Activated CD4-positive, alpha-beta T cell treated with anti-CD3 and anti-CD28 coated beads, Interleukin-2, amount 10 ng/mL, durations not matched to agents 24 days and 14 days (primary cell): ENCODE results near the gene ANK3. TPM values are rescaled to one million over a fixed set of nuclear protein-coding genes. Genes with fewer than 3 reads are reported as not detected.

Experiments
- DNase-seq: peaks from one replicate; pipeline ENCODE4 v3.0.0; 2022
- H3K27ac Mint-ChIP-seq: one replicate; pipeline ENCODE4 v1.8.0; 2022; ENCODE audit warnings: mild to moderate bottlenecking, mixed read lengths
- H3K27me3 Mint-ChIP-seq: one replicate; pipeline ENCODE4 v1.8.0; 2022; ENCODE audit warnings: mixed read lengths
- H3K36me3 Mint-ChIP-seq: one replicate; pipeline ENCODE4 v1.8.0; 2022; ENCODE audit warnings: low read depth, mild to moderate bottlenecking, mixed read lengths
- H3K4me1 Mint-ChIP-seq: one replicate; pipeline ENCODE4 v1.8.0; 2021; ENCODE audit warnings: mixed read lengths
- H3K4me3 Mint-ChIP-seq: one replicate; pipeline ENCODE4 v1.8.0; 2022; ENCODE audit warnings: mild to moderate bottlenecking, moderate library complexity, mixed read lengths
- H3K9me3 Mint-ChIP-seq: one replicate; pipeline ENCODE4 v1.8.0; 2021; ENCODE audit warnings: mixed read lengths
- intact Hi-C: fragments of 100-400 bp; cut with micrococcal nuclease; formaldehyde crosslinking; loops from one replicate; pipeline ENCODE4 v1.15.1; 2023
- total RNA-seq: library from RNA; stranded (reverse); gene quantifications from 2 replicates; pipeline ENCODE4 v1.2.3, GENCODE V29; 2022

Gene ANK3
- total RNA-seq, 1 donor from 2014 or later, result 23.5 TPM

DNA sequence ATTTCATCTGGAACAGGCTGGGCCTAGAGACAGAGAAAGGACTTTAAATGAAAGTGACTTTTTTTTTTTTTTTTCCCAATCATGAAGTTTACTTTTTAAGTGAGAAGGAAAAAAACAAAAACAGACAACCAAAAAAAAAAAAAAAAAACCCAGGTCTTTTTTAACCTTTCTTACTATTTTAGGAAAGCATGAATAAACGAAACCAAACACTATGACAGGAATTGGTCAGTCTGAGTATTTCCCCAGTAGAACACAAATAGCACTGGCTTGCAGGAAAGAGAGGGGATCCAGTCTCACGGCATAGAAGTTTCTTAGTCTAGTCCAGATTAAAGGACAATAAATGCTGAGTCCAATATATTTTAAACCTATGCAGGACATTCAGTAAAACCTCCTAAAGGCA, 302.8 kb downstream of the ANK3 start:
- peaks cover 2% of the 10 kb centered on the region for H3K4me1 Mint-ChIP-seq
- DNase-seq, result no peak
- intact Hi-C loops, result no loop called here
- H3K27me3 Mint-ChIP-seq, result no peaks in the 10 kb centered on the region
- no peak overlapping the region for H3K27ac Mint-ChIP-seq
- H3K4me3 Mint-ChIP-seq, result no peak overlapping the region
- no peaks in the 10 kb centered on the region for H3K9me3 Mint-ChIP-seq
- peaks cover 16% of the 10 kb centered on the region for H3K36me3 Mint-ChIP-seq

DNA sequence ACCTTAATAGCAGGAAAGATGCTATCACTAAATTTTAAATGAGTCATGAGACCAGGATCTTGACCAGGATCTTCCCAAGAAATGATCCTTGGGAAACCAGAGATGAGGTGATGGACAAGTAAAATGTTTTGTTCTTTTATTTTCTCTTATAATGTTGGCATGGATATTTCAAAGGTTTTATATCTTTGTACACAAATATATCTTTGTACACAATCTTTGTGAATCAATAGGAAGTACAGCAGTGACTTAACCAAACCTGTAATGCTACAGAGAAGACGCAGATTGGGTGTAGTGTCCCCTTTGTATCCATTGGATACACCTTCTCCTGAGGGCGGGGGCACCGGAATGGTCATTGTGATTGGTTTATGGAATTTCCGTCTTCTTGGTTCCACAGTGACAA, 303.3 kb downstream of the ANK3 start:
- Mint-ChIP-seq H3K36me3 (peaks cover 16% of the 10 kb centered on the region), H3K9me3 (no peaks in the 10 kb centered on the region), H3K4me3 (no peak overlapping the region), H3K27me3 (no peaks in the 10 kb centered on the region), H3K27ac (no peak overlapping the region), H3K4me1 (peaks cover 2% of the 10 kb centered on the region)
- intact Hi-C loops, result no loop called here
- no peak for DNase-seq

DNA sequence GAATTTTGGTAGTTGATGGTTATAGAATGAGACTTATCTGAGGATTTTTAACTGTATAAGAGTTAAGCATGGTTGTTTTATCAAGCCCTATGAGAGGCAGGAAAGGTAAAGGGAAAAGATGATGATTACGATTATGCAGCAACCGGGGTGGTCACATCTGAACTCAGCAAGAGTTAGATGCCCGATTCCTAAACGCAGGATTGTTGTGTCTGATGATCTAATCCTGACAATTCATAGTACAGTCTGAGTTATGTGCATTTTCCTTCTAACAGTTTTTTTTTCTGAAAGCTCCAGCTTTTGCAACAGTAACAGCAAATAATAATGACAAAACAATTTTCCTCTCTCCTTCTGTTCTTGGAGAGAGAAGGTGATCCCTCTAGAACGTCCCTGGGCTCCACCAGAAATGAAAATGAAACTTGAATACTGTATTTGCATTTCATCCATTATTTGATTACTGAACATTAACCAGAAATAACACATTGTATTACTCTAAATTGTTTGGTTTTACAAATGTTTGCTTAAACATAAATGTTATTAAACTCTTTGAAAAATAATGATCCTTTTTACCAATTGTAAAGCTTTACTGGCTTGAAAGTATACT, 306.8 kb downstream of the ANK3 start:
- H3K36me3 Mint-ChIP-seq, result peaks cover 27% of the 10 kb centered on the region
- H3K4me3 Mint-ChIP-seq, result no peak overlapping the region
- no peaks in the 10 kb centered on the region for H3K27me3 Mint-ChIP-seq
- no peaks in the 10 kb centered on the region for H3K9me3 Mint-ChIP-seq
- intact Hi-C loops, result no loop called here
- H3K27ac Mint-ChIP-seq, result no peak overlapping the region
- H3K4me1 Mint-ChIP-seq, result peaks cover 2% of the 10 kb centered on the region
- no peak for DNase-seq

DNA sequence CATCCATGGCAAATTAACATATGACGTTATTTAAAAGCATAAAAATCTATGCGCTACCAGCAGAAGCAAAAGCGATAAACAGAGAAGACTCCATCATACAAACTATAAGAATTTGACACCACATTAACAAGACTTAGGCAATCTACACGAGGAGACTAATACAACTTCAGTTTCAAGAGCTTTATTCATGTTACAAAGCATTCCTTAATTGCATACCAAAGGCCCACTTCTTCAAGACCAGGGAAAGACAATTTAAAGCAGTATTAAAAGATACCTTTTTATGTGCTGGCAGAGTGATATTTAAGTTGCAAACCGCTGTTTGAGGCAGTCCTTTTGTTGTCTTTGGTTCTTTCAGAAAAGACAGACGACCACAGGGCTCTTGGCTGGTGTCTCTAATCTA, 307.3 kb downstream of the ANK3 start:
- no peak overlapping the region for H3K27ac Mint-ChIP-seq
- intact Hi-C loops, result no loop called here
- H3K4me1 Mint-ChIP-seq, result peaks cover 2% of the 10 kb centered on the region
- peaks cover 27% of the 10 kb centered on the region for H3K36me3 Mint-ChIP-seq
- H3K27me3 Mint-ChIP-seq, result no peaks in the 10 kb centered on the region
- no peaks in the 10 kb centered on the region for H3K9me3 Mint-ChIP-seq
- DNase-seq, result no peak
- H3K4me3 Mint-ChIP-seq, result no peak overlapping the region

DNA sequence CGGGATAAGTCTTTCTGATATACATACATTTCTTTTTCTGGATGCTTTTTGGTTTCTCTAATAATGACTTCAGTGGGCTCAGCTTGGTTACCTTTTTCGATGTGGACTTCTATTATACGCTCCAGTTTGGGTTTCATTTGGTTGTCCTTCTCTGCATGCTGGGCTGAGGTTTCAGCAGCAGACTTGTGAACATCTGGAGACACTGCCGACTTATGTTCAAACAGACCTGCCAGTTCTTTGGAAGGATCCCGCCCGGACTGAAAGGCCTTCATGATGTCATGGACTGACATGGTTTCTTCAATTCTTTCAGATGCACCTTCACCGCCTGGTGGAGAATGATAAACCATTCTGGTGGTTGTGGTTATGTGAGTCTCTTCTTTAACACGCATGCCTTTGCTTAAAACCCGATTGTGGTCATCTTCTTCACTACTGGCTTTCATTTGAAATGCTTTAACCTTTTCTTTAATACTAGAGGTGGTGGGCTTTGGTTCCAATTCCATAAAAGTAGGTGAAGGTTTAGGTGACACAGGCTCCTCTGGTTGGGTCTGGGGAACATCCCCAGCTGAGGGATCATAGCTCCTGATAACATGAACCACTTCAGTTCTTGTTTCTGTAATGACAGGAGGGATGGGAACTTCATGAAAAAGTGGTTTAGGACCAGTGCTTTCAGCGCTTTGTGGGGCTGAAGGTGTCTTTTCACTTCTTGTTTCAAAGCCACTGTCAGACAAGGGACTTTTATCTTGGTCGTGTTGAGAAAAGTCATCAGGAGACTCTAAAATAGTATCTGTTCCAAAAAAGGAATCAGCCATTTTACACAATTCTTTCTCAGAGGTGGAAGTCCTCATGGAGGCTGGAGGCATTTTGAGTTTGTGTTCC, 315.7 kb downstream of the ANK3 start:
- intact Hi-C loops, result no loop called here
- Mint-ChIP-seq H3K36me3 (peaks cover 32% of the 10 kb centered on the region), H3K9me3 (no peaks in the 10 kb centered on the region), H3K4me3 (no peak overlapping the region), H3K27ac (no peak overlapping the region), H3K4me1 (no peaks in the 10 kb centered on the region), H3K27me3 (no peaks in the 10 kb centered on the region)
- DNase-seq, result no peak

DNA sequence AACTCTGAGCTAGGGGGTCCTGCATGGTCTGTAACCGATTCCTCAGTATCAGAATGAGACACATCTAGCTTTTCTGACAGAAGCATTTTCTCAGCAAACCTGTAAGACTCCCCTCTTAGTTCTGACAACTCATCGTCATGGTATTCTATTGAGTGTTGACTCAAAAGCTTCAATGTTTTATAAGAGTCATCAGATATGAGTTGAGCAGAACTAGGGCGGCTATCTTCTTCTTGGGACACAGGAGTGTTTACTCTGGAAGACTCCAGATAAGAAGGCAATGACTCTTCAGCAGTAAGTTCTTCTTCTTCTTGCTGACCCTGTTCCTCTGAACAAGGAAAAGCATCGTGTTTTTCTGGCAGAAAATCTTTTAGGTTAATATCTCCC, 316.3 kb downstream of the ANK3 start:
- Mint-ChIP-seq H3K4me1 (no peaks in the 10 kb centered on the region), H3K27ac (no peak overlapping the region), H3K4me3 (no peak overlapping the region), H3K27me3 (no peaks in the 10 kb centered on the region), H3K9me3 (no peaks in the 10 kb centered on the region), H3K36me3 (peaks cover 31% of the 10 kb centered on the region)
- DNase-seq, result no peak
- intact Hi-C loops, result no loop called here

DNA sequence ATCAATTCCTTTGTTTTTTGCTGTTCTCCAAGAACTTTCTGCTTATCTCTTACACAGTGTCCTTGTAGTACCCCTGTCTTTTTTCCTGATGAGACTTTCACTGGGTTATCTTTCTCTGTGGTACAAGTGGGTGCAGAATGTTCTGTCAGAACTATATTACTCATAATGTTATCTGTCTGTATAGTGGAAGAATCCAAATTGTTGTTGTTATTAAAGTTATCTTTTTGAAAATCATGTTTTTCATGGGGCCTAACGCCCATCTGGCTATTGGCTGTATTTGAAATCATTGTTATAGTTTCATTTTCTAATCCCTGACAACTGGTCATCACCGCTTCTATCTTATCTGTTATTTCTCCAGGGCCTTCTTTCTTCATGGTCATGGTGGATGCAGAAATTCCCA, 320.4 kb downstream of the ANK3 start:
- Mint-ChIP-seq H3K27ac (no peak overlapping the region), H3K9me3 (no peaks in the 10 kb centered on the region), H3K36me3 (peaks cover 17% of the 10 kb centered on the region)

DNA sequence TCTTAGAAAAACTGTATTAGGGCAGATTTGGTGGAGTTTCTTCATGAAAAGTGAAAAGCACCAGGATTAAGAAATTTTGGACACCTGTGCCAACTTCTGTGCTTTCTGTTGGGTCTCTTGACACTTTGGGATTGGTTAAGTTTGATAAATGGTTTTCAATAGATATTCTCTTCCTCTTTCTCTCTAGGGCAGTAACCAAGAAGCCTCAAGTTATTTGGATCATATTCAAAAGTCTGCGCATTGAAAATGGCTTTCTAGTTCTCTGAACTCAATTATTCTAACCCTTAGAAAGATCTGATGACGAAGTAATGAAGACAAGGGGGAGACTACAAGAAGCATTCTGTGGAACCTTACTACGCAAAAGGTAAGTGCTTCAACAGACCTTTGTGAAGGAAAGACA, 339.3 kb downstream of the ANK3 start:
- Mint-ChIP-seq H3K9me3 (no peaks in the 10 kb centered on the region), H3K4me1 (no peaks in the 10 kb centered on the region), H3K36me3 (peaks cover 4% of the 10 kb centered on the region), H3K27ac (no peak overlapping the region), H3K27me3 (no peaks in the 10 kb centered on the region), H3K4me3 (no peak overlapping the region)
- DNase-seq, result no peak
- intact Hi-C loops, result no loop called here

More for the DNA sequence above, 320.4 kb downstream of the ANK3 start:
- no peak overlapping the region for H3K4me3 Mint-ChIP-seq
- no peak for DNase-seq
- H3K4me1 Mint-ChIP-seq, result no peaks in the 10 kb centered on the region
- intact Hi-C loops, result no loop called here
- no peaks in the 10 kb centered on the region for H3K27me3 Mint-ChIP-seq

DNA sequence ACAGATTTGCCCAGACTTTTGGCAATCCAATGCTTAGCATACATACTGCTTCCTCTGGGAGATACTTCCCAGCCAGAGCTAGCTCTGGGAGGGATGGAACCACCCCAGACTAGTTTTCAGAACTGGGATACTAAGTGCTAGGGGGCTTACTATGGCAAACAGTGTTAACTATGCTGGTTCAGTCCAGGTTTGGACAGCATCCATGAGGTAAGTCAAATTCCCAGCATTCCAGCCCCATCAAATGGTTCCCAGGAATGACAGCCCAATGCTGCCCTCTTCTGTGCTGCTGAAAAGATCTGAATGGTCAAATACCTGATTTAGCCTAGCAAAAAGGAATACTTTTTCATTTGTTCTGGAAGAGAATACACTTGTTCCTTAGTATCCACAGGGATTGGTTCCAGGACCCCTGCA, 341.6 kb downstream of the ANK3 start:
- no peaks in the 10 kb centered on the region for H3K9me3 Mint-ChIP-seq
- peaks cover 1% of the 10 kb centered on the region for H3K36me3 Mint-ChIP-seq
- intact Hi-C loops, result loop anchor here (10.0 kb wide), 1 partner anchor 803 kb away; no protein-coding TSS in a partner anchor
- no peak overlapping the region for H3K27ac Mint-ChIP-seq
- H3K27me3 Mint-ChIP-seq, result no peaks in the 10 kb centered on the region
- H3K4me1 Mint-ChIP-seq, result no peaks in the 10 kb centered on the region
- DNase-seq, result peak; percentile 45
- H3K4me3 Mint-ChIP-seq, result no peak overlapping the region

DNA sequence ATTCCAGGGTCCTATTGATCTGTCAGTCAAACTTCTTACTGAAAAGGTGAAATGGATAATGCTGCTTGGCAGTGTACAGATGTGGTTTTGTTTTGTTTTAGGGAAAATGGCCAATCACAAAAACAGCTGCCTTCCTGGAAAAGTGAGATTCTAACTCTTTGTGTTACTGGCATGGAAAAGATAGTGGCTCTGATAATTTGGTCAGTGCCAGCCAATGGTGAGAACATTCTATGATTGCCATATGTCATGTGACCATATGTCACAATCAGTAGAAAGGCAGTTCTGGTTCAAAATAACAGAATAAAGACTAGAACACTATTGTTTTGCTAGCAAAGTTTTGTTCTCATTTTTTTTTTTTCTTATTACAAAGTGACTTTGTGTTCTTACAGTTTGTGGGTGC, 344.1 kb downstream of the ANK3 start:
- Mint-ChIP-seq H3K27ac (no peak overlapping the region), H3K27me3 (no peaks in the 10 kb centered on the region), H3K4me3 (no peak overlapping the region), H3K9me3 (no peaks in the 10 kb centered on the region), H3K4me1 (no peaks in the 10 kb centered on the region), H3K36me3 (no peaks in the 10 kb centered on the region)
- intact Hi-C loops, result loop anchor here (10.0 kb wide), 1 partner anchor 801 kb away; no protein-coding TSS in a partner anchor
- no peak for DNase-seq

DNA sequence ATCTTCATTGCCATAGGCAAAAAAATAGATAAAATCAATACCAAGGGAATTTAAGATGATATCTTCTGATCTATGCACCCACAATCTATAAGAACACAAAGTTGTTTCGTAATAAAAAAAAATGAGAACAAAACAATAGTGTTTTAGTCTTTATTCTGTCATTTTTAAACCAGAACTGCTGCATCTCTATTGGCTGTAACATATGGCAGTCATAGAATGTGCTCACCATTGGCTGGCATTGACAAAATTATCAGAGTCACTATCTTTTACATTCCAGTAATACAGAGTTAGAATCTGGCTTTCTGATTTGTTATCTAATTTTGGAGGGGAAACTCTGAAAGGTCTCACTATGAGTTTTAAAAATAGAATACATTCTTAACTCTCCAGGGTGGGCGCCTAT, 344.7 kb downstream of the ANK3 start:
- no peaks in the 10 kb centered on the region for H3K36me3 Mint-ChIP-seq
- H3K4me1 Mint-ChIP-seq, result no peaks in the 10 kb centered on the region
- no peaks in the 10 kb centered on the region for H3K27me3 Mint-ChIP-seq
- no peaks in the 10 kb centered on the region for H3K9me3 Mint-ChIP-seq
- DNase-seq, result peak; percentile 14
- intact Hi-C loops, result loop anchor here (10.0 kb wide), 1 partner anchor 800 kb away; no protein-coding TSS in a partner anchor
- no peak overlapping the region for H3K4me3 Mint-ChIP-seq
- H3K27ac Mint-ChIP-seq, result no peak overlapping the region

DNA sequence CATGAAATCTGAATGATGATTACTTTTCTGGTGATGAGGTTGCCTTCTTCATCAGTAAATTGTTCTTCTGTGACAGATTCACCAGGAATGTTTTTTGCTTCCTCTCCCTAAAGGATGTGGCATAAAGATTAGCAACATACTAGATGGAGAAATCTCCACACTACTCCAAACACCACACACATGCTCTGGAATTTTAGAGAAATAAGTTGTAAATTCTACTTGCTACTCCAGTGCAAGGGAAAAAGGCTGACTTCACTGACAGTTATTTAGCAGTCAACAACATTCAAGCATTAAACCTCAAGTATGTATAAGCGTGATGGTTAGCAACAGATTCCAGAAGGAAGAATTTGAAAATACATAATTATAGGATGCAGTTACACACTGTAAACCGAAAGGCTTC, 345.4 kb downstream of the ANK3 start:
- Mint-ChIP-seq H3K27me3 (no peaks in the 10 kb centered on the region), H3K36me3 (no peaks in the 10 kb centered on the region), H3K4me1 (no peaks in the 10 kb centered on the region), H3K4me3 (no peak overlapping the region), H3K27ac (no peak overlapping the region), H3K9me3 (no peaks in the 10 kb centered on the region)
- intact Hi-C loops, result loop anchor here (10.0 kb wide), 1 partner anchor 799 kb away; no protein-coding TSS in a partner anchor
- no peak for DNase-seq

DNA sequence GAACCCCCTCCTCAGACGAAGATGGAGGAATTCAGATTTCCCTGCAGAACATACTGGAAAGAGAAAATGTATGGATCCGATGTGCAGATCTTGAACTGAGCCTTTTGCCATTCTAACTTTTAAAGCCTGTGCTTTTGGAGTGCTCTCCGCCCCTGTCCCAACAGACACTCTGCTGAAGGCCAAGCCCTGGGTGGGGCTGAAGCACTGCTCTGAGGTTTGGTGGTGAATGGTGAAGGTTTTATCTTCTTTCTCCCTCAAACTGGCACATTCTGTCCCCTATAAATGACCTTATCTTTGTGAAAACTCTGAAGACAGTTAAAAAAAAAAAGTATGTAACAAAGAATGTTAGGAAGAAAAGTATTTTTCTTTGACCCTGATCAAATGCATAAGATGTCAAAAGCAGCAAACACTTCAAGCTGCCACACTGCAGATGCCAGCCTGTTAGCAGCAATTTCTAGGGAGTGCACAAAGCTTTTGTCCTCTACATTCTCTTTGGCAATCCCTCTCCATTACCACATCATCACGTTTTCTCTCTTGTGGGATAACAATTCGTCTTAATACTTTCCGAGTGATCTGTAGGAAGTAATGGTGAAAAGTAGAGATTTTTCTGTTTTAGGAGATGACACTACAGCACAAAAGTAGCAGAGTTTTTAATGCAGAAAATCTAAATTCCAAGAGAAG, 346.0 kb downstream of the ANK3 start:
- H3K4me3 Mint-ChIP-seq, result no peak overlapping the region
- H3K27me3 Mint-ChIP-seq, result no peaks in the 10 kb centered on the region
- no peaks in the 10 kb centered on the region for H3K9me3 Mint-ChIP-seq
- H3K4me1 Mint-ChIP-seq, result no peaks in the 10 kb centered on the region
- no peak overlapping the region for H3K27ac Mint-ChIP-seq
- intact Hi-C loops, result loop anchor here (10.0 kb wide), 1 partner anchor 799 kb away; no protein-coding TSS in a partner anchor
- no peaks in the 10 kb centered on the region for H3K36me3 Mint-ChIP-seq
- DNase-seq, result peak; percentile 41

DNA sequence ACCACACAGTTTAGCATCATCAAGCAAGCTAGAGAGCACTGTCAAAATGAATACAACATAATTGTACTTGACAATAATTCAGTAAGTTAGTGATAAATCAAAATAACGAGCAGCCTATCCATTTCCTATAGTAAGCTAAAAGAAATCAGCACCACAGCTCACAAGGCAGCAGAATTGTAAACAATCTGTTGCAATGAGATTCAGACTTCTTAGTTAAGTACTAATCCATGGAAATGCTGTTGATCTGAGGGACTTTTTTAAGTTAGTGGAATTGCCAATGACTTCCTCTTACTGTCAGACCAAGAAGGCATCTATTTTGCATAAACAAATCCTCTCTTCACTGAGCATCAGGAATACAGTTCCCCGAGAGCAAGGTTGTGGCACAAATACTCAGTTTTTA, 346.8 kb downstream of the ANK3 start:
- Mint-ChIP-seq H3K36me3 (no peaks in the 10 kb centered on the region), H3K4me1 (no peaks in the 10 kb centered on the region), H3K27me3 (no peaks in the 10 kb centered on the region), H3K4me3 (no peak overlapping the region), H3K9me3 (no peaks in the 10 kb centered on the region), H3K27ac (no peak overlapping the region)
- no peak for DNase-seq
- intact Hi-C loops, result loop anchor here (10.0 kb wide), 1 partner anchor 798 kb away; no protein-coding TSS in a partner anchor
